ENCODE measurements around the gene MYO1H.
"Not testable (repeated sequence)": the region's sequence is repeated elsewhere in the genome, so short reads cannot be mapped to it uniquely, and the experiment has no call there.

The MYO1H gene, protein sequence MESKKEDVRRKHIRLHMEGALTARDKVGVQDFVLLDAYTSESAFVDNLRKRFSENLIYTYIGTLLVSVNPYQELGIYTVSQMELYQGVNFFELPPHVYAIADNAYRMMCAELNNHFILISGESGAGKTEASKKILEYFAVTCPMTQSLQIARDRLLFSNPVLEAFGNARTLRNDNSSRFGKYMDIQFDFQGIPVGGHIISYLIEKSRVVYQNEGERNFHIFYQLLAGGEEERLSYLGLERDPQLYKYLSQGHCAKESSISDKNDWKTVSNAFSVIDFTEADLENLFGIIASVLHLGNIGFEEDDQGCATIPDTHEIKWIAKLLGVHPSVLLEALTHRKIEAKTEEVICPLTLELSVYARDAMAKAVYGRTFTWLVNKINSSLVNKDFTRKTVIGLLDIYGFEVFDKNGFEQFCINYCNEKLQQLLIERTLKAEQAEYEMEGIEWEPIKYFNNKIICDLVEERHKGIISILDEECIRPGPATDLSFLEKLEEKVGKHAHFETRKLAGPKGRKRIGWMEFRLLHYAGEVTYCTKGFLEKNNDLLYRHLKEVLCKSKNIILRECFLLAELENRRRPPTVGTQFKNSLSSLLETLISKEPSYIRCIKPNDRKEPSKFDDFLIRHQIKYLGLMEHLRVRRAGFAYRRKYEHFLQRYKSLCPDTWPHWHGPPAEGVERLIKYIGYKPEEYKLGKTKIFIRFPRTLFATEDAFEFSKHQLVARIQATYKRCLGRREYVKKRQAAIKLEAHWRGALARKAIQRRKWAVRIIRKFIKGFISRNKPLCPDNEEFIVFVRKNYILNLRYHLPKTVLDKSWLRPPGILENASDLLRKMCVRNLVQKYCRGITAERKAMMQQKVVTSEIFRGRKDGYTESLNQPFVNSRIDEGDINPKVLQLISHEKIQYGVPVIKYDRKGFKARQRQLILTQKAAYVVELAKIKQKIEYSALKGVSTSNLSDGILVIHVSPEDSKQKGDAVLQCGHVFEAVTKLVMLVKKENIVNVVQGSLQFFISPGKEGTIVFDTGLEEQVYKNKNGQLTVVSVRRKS

GRCh38 chr12:109347589-109347988 lies at the start of gene MYO1H:
TSS of gene MYO1H (plus strand) at chr12:109347900. CDS start at chr12:109347961, 61 bp downstream.
- DNase-seq = no peak

GRCh38 chr12:109299849-109300248 lies 47.9 kb upstream of the MYO1H start:
- DNase-seq = no peak

GRCh38 chr12:109301643-109302168 lies 46.0 kb upstream of the MYO1H start:
- DNase-seq = no peak

- peak; percentile 9 for DNase-seq
Measured at GRCh38 chr12:109302358-109302757, 45.3 kb upstream of the MYO1H start.

GRCh38 chr12:109302770-109303169 lies 44.9 kb upstream of the MYO1H start:
- no peak for DNase-seq

- DNase-seq = no peak
Measured at GRCh38 chr12:109304485-109304884, 43.2 kb upstream of the MYO1H start.

- no peak for DNase-seq
Measured at GRCh38 chr12:109305547-109305946, 42.2 kb upstream of the MYO1H start.

DNA sequence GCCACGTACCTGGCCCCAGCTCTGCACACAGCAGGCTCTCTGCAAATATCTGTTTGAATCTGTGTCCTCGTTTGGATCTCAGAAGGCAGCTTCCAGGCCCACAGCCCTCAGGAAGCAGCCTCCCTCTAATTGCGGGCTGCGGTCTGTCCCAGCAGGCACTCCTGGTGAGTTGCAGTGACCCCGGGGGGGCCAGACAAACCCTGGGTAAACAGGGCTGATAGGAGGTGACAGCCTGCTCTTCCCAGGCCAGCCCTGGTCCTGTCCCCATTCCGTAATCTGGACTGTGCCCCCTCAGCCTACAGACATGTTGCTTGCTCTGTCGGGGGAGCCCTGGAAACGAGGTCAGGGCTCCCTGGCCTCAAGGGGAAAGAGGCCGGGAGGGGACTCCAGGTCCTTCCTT lies 40.6 kb upstream of the MYO1H start:
- peak; percentile 85 for DNase-seq

DNA sequence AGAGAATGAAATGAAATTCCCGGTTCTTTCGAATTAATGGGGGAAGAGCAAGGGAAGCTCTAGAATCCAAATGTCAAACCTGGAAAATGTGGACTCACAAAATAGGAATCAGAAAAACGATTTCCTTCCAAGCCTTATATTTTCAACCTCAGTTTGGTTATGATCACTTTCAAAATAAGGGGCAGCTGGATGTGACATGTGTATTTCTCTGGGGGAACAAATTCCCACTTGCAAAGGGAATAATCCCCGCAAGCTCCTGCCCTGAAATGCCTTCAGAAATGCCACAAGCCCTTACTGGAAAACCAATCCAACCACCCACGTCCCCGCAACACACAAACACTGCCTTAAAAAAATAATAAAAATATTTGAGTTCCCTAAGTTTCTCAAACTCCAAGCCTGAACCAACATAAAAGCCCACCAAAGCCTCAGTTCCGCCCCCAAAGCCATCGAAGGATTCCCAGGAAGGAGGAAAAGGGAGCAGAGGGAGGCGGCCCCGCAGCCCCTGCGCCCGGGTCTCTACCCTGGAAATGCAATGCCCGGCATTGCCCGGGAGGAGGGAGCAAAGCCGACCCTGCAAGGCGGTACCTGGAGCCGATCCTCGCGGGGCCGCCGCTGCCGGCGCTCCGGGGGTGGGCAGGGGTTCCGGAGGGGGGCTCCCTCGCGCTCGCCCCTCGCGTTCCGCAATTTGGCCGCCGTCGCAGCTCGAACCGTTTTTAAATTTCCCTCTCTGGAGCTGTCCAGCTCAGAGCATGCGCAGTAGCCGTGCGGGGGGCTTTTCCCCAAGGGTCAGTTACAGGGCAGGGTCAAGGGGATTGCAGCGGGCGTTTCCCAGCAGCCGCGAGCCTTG lies 38.9 kb upstream of the MYO1H start, which contains the start of gene FOXN4:
Gene FOXN4 (minus strand): TSS at position 751 of the 847 bp plus-strand sequence. CDS start 963 bp downstream, outside the sequence.
- peak; percentile 53 for DNase-seq

DNA sequence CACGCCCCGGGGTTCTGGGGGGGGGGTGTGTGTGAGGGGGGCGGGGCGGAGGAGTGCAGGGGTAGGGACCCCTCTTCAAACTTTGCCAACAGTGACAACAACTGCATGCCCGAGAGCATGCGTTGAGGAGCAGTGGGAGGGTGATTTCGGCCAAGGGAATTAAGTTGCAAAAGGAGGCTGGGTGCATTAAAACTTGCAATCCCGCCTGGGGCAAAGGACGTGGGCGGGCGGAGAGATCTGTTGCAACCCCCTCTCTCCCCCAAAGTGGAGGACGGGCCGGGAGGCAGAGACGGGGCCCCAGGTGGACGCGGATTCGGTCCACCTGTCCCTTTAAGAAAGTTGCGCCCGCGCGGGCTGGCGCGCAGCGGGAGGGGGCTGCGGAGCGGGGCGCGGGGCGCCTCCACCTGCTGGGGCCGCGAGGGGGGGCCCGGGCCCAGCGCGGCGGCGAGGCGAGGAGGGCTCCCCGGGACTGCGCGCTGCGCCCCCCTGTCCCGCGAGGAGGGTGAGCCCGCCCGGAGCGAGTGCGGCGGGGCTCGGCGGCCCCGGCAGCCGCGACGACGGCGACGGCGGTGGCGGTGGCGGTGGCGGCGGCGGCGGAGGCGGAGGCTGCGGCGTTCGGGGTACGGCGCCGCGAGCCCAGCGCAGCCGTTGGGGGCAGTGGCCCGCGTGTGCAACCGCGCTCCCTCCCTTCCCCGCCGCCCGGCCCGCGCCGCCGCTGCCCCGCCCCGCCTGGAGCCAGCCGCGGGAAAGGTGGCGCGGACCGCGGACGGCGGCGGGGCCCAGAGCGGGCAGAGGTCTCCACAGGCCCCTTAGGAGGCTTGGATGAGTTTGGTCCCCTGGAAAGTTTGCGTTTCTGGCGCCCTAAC lies 38.1 kb upstream of the MYO1H start:
- peak; percentile 59 for DNase-seq

GRCh38 chr12:109310247-109311125 lies 37.2 kb upstream of the MYO1H start:
- DNase-seq = peak; percentile 98

DNA sequence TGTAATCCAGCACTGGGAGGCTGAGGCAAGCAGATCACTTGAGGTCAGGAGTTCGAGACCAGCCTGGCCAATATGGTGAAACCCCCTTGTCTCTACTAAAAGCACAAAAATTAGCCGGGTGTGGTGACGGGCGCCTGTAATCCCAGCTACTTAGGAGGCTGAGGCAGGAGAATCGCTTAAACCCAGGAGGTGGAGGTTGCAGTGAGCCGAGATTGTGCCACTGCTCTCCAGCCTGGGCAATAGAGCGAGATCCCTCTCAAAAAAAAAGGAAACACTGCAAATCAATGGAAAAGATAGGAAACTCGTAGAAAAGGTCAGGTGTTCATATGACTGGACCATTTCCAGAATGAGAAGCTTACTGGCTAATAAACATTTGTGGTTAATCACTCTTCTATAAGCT lies 26.4 kb upstream of the MYO1H start:
- not testable (repeated sequence) for DNase-seq

DNA sequence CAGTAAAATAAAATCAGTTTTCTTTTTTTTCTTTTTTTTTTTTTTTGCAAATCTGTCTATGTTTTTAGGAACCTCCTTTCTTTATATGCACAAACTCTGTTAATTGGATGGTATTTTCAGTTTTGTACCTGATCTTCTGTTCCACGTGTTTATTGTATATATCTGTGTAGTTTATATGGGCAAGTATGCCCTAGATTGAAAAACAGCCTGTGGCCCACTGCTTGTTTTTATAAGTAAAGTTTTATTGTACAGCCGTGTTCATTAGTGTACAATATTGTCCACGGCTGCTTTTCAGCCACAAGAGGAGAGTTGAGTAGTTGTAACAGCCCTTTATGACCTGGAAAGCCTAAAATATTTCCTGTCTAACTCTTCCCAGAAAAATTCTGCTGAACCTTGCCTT lies 18.7 kb upstream of the MYO1H start:
- no peak for DNase-seq

- peak; percentile 73 for DNase-seq
Measured at GRCh38 chr12:109329686-109330085, 18.0 kb upstream of the MYO1H start.

DNA sequence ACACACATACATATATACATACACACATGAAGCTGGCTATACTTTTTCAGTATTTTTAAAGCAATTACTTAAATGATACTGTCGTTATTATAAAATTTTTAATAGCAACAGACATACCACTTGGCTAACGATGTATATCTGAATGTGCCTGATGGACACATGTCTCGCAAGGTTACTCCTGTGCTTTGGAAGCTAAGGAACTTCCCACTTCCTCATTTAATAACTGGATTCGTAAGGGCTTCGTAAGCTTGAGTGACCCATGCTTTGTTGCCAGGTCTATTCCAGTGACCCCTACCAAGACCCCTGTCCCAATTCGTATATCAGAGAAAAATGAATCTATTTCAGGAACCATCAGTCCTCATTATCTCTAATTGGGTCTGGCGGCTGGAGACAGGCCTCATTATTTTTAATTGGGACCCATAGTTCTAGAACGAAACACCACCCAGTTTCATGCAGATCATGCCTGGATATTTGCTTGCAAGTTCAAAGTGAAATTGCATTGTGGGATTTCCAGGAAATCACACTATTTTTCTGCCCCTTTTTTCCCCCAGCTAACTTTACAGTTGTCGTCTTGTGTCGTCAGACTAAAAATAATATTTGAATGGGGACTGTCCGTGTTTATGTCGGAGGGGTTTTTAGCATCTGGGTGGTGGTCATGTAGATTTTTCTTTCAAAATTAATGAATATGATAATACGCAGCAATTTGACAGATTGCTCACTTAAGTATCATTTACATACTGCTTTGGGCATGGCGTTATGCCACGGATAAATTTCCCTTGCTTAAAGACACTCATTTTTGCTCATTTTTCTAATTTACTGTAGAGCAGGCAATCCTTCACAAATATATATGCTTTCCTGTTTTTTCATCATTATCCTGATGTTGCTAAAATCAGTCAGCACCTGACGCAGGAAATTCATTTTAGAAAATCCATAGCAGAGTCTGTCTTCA lies 17.1 kb upstream of the MYO1H start:
- peak; percentile 13 for DNase-seq

- DNase-seq = peak; percentile 68
Measured at GRCh38 chr12:109331301-109331952, 16.3 kb upstream of the MYO1H start.

DNA sequence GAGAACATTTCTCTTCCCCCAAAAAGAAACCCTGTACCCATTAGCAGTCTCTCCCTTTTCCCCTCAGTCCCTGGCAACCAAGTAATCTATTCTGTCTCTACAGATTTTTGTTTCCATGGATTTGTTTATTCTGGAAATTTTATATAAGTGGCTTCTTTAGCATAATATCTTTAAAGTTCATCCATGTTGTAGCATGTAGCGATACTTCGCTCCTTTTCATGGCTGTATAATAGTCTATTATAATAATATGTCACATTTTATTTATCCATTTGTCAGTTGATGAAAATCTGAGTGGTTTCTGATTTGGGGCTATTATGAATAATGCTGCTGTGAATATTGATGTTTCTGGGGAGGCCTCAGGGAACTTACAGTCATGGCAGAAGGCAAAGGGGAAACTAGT lies 12.8 kb upstream of the MYO1H start:
- no peak for DNase-seq

- DNase-seq = no peak
Measured at GRCh38 chr12:109336593-109336992, 11.1 kb upstream of the MYO1H start.

Measured in NCI-H146 (cell line).